ENCODE data around the gene HPCAL4. TPM values are rescaled to one million over a fixed set of nuclear protein-coding genes. Genes with fewer than 3 reads are reported as not detected.

HPCAL4 gene
- total and polyA plus RNA-seq, 10 of the 15 experiments (the other 5 are each of a cell fraction or from before 2014, with no cell fraction given), result 0.05 to 0.18 (median 0.06) TPM; not detected in 5

GRCh38 chr1:39738622-39739366 is 47.6 kb upstream of the HPCAL4 start, which contains the start of gene PPIE (continued):
- no peak for TF ChIP-seq BCLAF1 (IDR thresholded peaks at IDR 0.05)
- TF ChIP-seq ZNF687 (IDR thresholded peaks at IDR 0.05), result peak; percentile 93
- peak; percentile 74 for TF ChIP-seq MAX (IDR thresholded peaks at IDR 0.05; ENCODE audit: low read depth, low read length)
- no peak for TF ChIP-seq E2F8 (IDR thresholded peaks at IDR 0.05; ENCODE audit: low read depth, partially characterized antibody)
- peak; percentile 89 for TF ChIP-seq TAF1 (IDR thresholded peaks at IDR 0.05; ENCODE audit: borderline replicate concordance, low read depth, low read length)
- TF ChIP-seq STAT3 (IDR thresholded peaks at IDR 0.05; ENCODE audit: low read depth, low read length), result no peak
- no peak for TF ChIP-seq PRDM15 (CRISPR knock-in tag; IDR thresholded peaks at IDR 0.05)
- no peak for TF ChIP-seq ZBED1 (IDR thresholded peaks at IDR 0.05; ENCODE audit: borderline replicate concordance)
- 0 out of 2 replicates have a peak, but pooled peaks have one; percentile 17 for TF ChIP-seq RB1 (IDR thresholded peaks at IDR 0.05; ENCODE audit: borderline replicate concordance)
- TF ChIP-seq SP1 (IDR thresholded peaks at IDR 0.05; ENCODE audit: low read depth, low read length), result no peak
- TF ChIP-seq RFX5 (IDR thresholded peaks at IDR 0.05; ENCODE audit: low read depth, low read length), result no peak
- no peak for TF ChIP-seq EED (IDR thresholded peaks at IDR 0.05; ENCODE audit: low read depth)
- no peak for TF ChIP-seq NFYB (IDR thresholded peaks at IDR 0.05; ENCODE audit: insufficient read depth, low read depth, low read length)
- TF ChIP-seq BCL11A (IDR thresholded peaks at IDR 0.05; ENCODE audit: low read depth, low read length), result no peak
- peak; percentile 22; the same call in 1 of the 2 replicates for TF ChIP-seq HCFC1 (IDR thresholded peaks at IDR 0.05; ENCODE audit: low read length)
- no peak for TF ChIP-seq SUZ12 (IDR thresholded peaks at IDR 0.05; ENCODE audit: unreplicated experiment)

Measured in GM12878 (cell line).